Glomerular endothelial cell (primary cell): ENCODE data around the gene PLA2G4B. TPM values are rescaled to one million over a fixed set of nuclear protein-coding genes. Genes with fewer than 3 reads are reported as not detected.

Source experiments
- DNase-seq: peaks from one replicate; pipeline ENCODE4 v3.0.0-alpha.2; 2011; ENCODE audit warnings: low read depth, low spot score; ENCODE audit errors: extremely low read depth
- total RNA-seq: library from RNA; depleted of rRNA; stranded (reverse); fragments of >200 nt; gene quantifications from 2 replicates; pipeline ENCODE4 v1.2.3, GENCODE V29; 2015

Gene PLA2G4B
- total RNA-seq, 1 donor from 2014 or later = 0.58 TPM

DNA sequence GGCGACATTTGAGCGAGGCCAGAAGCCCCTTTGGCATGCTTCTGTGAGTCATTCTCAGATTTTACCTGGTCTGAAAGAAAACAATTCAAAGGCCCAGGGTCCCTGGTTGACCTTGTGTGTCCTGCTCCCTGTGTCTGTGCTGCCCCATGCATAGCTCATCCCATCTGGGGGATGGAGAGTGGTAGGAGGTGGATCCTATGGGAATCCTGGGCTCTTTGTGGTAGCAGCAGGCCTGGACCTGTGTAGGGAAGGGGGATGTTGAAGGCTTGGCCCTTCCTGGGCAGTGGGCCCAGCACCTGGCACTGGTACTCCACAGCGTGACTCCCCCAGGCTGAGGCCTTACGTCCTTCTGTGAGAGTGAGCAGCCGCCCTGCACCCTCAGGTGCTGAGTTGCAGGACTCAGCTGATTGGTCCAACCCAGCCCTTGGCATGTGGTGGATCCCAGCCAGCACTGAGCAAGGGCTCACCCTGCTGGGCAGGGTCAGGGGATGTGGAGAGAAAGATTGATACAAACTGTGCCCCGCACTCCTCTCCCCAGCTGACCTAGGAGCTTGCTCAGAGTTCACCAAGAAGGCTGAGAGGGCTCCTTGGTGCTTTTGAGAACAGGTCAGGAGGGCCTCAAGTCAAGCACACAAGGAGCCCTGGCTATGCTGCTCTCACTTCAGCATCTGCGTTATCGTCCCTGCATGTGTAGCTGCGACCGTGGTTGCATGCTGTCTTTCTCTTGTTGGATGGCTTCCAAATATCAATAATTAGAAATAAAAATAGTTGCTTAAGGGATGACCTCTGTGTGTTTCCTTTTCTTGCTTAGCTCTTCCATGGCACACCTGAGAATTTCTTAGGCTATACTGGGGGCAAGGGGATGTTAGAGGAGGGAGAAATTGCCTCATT lies 32.1 kb upstream of the PLA2G4B start:
- no peak for DNase-seq

- no peak for DNase-seq
Measured at GRCh38 chr15:41809121-41809520, 29.5 kb upstream of the PLA2G4B start.

GRCh38 chr15:41809526-41810220 lies 29.0 kb upstream of the PLA2G4B start:
- DNase-seq = no peak

DNA sequence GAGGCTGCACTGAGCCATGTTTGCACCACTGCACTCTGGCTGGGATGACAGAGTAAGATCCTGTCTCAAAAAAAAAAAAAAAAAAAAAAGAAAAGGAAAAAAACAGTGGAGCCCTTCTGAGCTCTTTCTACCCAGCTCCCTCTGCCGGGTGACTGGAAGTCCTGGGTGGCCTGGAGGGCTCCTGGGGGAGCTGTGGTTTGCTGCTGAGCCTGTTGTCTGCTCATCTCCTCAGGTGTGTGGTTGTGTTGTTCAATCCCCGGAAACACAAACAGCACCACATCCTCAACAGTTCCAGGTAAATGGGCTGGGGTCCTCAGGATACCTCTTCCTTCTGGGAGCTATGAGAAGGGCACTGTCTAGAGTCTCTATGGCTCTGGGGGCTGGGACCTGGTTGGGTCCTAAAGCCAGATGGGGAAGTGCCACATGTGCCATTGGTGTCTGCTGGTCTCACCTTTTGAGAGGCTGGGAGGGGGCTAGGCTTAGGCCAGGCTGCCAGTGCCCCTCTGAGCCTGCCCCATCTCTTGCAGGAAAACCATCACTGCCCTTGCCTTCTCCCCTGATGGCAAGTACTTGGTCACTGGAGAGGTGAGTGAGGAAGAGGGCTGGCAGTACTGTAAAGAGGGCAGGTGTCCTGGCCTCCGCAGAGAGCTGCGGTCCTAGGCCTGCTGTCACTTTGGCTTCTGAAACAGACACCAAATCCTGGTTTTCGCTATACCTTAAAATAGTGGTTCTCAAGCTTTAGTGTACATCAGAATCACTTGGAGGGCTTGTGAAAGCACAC lies 27.8 kb upstream of the PLA2G4B start:
- DNase-seq = no peak

DNA sequence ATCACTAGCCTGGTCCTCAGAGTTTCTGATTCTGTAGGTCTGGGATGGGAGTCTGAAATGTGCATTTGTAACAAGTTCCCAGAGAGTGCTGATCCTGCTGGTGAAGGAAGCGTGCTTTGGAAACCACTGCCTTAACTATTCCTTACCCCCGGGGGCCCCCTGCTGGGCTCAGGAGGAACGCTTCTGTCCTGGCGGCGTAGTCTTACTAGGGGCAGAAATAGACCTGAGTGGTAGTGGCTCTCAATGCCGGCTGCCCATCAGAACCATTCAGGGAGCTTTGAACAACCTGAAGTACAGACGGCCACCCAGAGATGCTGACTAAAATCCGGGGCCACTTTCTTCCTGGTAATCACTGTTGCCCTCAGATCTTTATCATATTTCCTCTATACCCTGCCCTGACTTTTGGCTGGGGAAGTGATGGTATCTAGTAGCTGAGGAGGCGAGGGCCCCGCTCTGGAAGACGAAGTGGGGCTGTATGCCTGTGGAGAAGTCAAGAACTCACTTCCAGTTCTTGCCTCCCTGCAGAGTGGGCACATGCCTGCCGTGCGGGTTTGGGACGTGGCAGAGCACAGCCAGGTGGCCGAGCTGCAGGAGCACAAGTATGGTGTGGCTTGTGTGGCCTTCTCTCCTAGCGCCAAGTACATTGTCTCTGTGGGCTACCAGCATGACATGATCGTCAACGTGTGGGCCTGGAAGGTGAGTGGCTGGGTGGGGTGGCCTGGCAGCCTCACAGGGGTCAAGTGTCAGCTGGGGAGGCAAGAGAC lies 27.0 kb upstream of the PLA2G4B start:
- no peak for DNase-seq

GRCh38 chr15:41812820-41813375 lies 25.7 kb upstream of the PLA2G4B start:
- no peak for DNase-seq

DNA sequence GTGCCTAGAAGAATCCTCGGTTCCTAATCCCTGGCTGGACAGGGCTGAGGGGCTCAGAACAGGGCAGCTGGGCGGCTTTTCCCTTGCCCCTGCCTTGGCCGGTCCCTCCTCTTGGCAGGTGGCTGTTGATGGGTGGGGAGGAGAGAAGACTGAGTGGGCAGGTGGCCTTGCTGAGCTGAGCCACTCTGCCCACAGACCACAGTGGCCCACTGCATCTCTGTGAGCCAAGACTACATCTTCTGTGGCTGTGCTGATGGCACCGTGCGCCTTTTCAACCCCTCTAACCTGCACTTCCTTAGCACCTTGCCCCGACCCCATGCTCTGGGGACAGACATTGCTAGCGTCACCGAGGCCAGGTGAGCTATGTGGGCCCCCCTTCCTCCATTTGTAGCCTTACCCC lies 25.2 kb upstream of the PLA2G4B start:
- no peak for DNase-seq

- DNase-seq = no peak
Measured at GRCh38 chr15:41814534-41814933, 24.1 kb upstream of the PLA2G4B start.

GRCh38 chr15:41816788-41817187 lies 21.9 kb upstream of the PLA2G4B start:
- DNase-seq = no peak

- no peak for DNase-seq
Measured at GRCh38 chr15:41817327-41817726, 21.3 kb upstream of the PLA2G4B start.

DNA sequence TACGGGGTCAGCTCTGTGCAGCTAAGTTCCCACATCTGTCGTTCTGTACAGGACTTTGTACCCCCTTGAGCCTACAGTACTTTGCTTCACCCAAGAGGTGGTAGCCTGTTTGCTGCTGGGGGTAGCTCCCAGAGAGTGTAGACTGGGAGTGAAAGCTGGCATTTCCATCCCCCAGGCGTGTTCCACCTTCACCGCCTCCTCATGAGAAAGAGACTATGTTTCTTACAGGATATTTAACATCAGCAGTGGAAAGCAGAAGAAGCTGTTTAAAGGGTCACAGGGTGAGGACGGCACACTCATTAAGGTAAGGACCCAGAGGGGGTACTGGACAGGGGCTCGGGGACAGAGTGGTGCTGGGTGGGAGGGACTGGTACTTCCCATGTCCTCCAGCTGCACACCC lies 20.9 kb upstream of the PLA2G4B start:
- DNase-seq = no peak

GRCh38 chr15:41819455-41820050 lies 19.1 kb upstream of the PLA2G4B start:
- DNase-seq = no peak

GRCh38 chr15:41820791-41821423 lies 17.7 kb upstream of the PLA2G4B start:
- DNase-seq = no peak

GRCh38 chr15:41821831-41822230 lies 16.8 kb upstream of the PLA2G4B start:
- no peak for DNase-seq

DNA sequence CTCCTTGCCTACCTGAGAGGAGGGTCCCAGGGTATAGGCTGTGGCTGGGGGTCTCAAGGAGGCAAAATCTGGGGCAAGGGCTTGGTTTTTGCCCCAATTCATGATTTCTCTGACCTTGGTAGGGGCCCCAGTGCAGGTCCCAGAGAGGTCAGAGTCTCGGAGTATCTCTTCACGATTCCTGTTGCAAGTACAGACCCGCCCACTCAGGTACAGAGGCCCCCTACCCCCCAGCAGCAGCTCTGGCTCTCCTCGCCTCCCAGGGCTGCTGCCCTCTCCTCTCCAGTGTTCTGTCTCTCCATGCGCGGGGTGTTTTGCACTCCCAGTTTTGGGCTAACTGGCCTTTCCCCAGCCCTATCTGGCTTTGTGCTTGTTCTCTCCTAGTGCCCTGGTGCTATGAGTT lies 16.2 kb upstream of the PLA2G4B start:
- DNase-seq = no peak

- no peak for DNase-seq
Measured at GRCh38 chr15:41822957-41823356, 15.7 kb upstream of the PLA2G4B start.

- no peak for DNase-seq
Measured at GRCh38 chr15:41823502-41823901, 15.1 kb upstream of the PLA2G4B start.

DNA sequence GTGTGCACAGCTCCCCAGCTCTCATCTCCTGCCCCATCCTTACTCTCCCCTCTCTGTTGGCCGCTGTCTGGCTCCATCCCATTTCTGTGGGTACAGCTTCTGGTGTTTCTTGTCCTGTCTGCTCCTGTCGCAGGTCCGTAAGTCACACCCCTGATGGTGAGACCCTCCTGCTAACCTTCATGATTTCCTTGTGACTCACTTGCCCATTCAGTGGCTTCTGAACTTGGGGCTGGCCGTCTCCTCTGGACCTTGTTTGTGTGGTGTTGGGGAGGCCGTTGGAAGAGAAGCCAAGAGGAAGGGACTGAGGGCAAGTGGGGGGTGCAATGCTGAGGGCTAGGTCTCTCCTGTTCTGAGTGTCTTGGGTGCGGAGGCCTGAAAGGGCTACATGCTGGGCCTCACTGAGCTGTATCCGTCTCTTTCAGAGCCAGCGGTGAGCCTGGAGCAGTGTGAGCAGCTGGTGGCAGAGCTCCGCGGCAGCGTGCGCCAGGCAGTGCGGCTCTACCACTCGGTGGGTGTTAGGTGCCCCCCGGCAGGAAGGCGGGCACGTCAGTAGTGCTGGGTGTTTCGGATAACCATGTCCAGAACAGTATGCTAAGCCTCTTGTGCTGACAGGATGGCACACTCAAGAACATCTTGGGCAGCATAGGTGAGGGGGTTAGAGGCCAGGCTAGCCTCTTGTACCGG lies 14.4 kb upstream of the PLA2G4B start:
- DNase-seq = no peak

DNA sequence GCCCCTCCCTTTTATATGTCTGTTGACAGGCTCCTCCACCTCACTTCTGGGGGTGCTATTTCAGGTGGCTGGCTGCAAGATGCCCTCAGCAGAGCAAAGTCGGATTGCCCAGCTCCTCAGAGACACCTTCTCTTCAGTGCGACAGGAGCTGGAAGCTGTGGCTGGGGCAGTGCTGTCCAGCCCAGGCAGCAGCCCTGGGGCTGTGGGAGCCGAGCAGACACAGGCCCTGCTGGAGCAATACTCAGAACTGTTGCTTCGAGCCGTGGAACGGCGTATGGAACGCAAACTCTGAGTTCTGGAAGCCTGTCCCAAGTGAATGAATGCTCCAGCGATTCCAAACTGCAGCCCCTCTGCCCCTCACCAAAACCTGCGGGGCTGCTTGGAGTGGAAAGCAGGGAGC lies 13.5 kb upstream of the PLA2G4B start:
- no peak for DNase-seq
